Chondrocyte (in vitro differentiated cells): ENCODE data around the gene PGM2. TPM values are rescaled to one million over a fixed set of nuclear protein-coding genes. Genes with fewer than 3 reads are reported as not detected.
A peak's percentile ranks its signal among the peaks of the same experiment; 100 is the strongest.

Experiments used
- DNase-seq: peaks from one replicate; pipeline ENCODE4 v3.0.0; 2021; ENCODE audit warnings: mixed read lengths, low spot score
- H3K27ac Mint-ChIP-seq: one replicate; pipeline ENCODE4 v1.8.0; 2021; ENCODE audit warnings: mild to moderate bottlenecking, moderate library complexity, mixed read lengths; ENCODE audit not compliant: unreplicated experiment
- H3K27me3 Mint-ChIP-seq: 2 replicates; pipeline ENCODE4 v1.8.0; 2021; ENCODE audit warnings: low read depth, mixed read lengths
- H3K36me3 Mint-ChIP-seq: 2 replicates; pipeline ENCODE4 v1.8.0; 2021; ENCODE audit warnings: low read depth, mixed read lengths
- H3K4me1 Mint-ChIP-seq: 2 replicates; pipeline ENCODE4 v1.8.0; 2021; ENCODE audit warnings: low read depth, mild to moderate bottlenecking, mixed read lengths
- H3K4me3 Mint-ChIP-seq: one replicate; pipeline ENCODE4 v1.8.0; 2021; ENCODE audit warnings: mild to moderate bottlenecking, moderate library complexity, mixed read lengths; ENCODE audit not compliant: unreplicated experiment
- H3K9me3 Mint-ChIP-seq: 2 replicates; pipeline ENCODE4 v1.8.0; 2021; ENCODE audit warnings: low read depth, mixed read lengths
- total RNA-seq: library from RNA; stranded (reverse); gene quantifications from 3 replicates; pipeline ENCODE4 v1.2.1, GENCODE V29; 2021
- TF ChIP-seq, protein P1 (sequence below): fragments of 200-600 bp; sonication (generic); IDR thresholded peaks from 2 replicates; pipeline ENCODE4 v1.5.0; 2021; ENCODE audit warnings: antibody characterized with exemption, mild to moderate bottlenecking, moderate library complexity

Gene PGM2
- total RNA-seq, 1 donor from 2014 or later: 26.4 TPM

DNA sequence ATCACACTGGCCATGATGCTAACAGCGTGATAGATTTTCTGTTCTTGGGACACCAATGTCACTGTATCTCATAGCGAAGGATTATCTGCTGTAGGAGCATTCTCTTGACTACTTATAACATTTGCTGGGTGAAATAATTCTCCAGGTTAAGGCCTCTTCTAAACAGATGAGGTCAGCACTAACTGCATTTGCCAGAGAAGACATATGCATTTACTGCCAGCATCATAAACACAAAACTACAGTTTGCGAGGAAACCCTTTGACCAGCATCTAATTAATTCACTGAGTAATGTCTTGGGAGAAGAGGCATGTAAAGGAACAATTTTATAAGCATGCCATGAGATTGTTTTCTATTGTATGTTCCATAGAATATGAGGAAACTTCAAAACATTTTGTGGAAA lies 78.3 kb downstream of the PGM2 start:
- H3K36me3 Mint-ChIP-seq: no peaks in the 10 kb centered on the region
- no peak overlapping the region for H3K4me3 Mint-ChIP-seq
- TF ChIP-seq, protein P1, sequence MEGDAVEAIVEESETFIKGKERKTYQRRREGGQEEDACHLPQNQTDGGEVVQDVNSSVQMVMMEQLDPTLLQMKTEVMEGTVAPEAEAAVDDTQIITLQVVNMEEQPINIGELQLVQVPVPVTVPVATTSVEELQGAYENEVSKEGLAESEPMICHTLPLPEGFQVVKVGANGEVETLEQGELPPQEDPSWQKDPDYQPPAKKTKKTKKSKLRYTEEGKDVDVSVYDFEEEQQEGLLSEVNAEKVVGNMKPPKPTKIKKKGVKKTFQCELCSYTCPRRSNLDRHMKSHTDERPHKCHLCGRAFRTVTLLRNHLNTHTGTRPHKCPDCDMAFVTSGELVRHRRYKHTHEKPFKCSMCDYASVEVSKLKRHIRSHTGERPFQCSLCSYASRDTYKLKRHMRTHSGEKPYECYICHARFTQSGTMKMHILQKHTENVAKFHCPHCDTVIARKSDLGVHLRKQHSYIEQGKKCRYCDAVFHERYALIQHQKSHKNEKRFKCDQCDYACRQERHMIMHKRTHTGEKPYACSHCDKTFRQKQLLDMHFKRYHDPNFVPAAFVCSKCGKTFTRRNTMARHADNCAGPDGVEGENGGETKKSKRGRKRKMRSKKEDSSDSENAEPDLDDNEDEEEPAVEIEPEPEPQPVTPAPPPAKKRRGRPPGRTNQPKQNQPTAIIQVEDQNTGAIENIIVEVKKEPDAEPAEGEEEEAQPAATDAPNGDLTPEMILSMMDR: no peak
- H3K27me3 Mint-ChIP-seq: peaks cover 6% of the 10 kb centered on the region
- H3K4me1 Mint-ChIP-seq: peaks cover 22% of the 10 kb centered on the region
- H3K9me3 Mint-ChIP-seq: no peaks in the 10 kb centered on the region
- no peak for DNase-seq
- no peak overlapping the region for H3K27ac Mint-ChIP-seq

DNA sequence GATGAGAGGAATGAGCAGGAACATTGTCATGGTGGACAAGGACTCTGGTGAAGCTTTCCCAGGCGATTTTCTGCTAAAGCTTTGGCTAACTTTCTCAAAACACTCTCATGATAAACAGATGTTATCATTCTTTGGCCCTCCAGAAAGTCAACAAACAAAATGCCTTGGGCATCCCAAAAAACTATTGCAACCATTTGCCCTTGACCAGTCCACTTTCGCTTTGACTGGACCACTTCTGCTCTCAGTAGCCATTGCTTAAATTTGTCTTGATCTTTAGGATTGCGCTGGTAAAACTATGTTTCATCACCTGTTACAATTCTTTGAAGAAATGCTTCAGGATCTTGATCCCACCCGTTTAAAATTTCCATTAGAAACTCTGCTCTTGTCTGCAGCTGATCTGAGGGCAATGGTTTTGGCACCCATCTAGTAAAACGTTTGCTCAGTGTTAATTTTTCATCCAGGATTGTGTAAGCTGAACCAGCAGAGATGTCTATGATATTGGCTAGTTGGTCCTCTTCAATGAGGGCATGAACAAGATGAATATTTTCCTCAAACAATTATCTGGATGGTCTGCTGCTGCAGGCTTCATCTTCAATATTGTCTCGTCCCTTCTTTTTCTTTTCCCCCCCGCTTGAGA lies 79.2 kb downstream of the PGM2 start:
- no peak for DNase-seq
- no peak overlapping the region for H3K4me3 Mint-ChIP-seq
- H3K4me1 Mint-ChIP-seq: peaks cover 23% of the 10 kb centered on the region
- no peaks in the 10 kb centered on the region for H3K36me3 Mint-ChIP-seq
- TF ChIP-seq, protein P1: no peak
- H3K9me3 Mint-ChIP-seq: no peaks in the 10 kb centered on the region
- H3K27ac Mint-ChIP-seq: no peak overlapping the region
- peaks cover 3% of the 10 kb centered on the region for H3K27me3 Mint-ChIP-seq

DNA sequence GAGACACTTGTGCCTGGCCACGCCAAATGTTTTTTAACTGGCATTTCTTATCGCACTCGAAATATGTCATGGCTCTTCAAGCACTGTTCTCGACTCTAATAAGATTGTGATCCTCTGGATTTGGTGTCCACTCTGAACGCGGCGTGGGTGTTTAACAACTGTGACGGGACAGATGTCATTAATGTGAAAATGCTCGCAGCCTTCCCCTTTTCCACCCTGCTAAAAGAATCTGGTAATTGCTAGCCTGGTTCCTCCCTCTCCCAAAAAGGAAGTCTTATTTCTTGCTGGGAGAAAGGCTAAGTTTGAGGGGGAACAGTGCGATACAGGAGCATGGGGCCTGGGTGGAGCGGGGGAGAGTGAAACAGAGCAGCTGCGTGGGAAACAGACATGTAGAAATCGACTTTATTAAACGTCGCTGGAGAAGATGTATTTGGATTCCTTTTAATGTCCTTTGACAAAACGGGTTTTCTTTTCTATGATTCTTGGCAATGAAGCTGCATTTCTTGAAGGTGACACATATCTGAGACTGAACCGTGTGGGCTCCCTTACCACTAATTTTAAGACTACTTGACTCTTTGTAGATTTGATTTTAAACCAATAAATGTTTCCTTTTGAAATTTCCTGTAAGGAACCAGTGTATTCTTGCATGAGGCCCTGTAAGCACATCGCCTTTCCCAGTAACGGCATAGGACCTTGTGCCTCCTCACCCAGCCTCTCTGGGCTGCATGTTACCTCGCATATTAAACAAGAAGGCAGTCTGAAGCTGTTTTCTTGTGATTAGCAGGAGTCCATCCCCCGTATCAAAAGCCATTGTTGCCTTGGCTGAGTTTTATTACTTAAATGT lies 82.2 kb downstream of the PGM2 start:
- Mint-ChIP-seq H3K4me3 (peak overlapping the region; percentile 59), H3K9me3 (no peaks in the 10 kb centered on the region), H3K4me1 (peaks cover 27% of the 10 kb centered on the region), H3K36me3 (no peaks in the 10 kb centered on the region), H3K27me3 (peaks cover under 1% of the 10 kb centered on the region), H3K27ac (peak overlapping the region; percentile 97)
- TF ChIP-seq, protein P1: no peak
- no peak for DNase-seq

DNA sequence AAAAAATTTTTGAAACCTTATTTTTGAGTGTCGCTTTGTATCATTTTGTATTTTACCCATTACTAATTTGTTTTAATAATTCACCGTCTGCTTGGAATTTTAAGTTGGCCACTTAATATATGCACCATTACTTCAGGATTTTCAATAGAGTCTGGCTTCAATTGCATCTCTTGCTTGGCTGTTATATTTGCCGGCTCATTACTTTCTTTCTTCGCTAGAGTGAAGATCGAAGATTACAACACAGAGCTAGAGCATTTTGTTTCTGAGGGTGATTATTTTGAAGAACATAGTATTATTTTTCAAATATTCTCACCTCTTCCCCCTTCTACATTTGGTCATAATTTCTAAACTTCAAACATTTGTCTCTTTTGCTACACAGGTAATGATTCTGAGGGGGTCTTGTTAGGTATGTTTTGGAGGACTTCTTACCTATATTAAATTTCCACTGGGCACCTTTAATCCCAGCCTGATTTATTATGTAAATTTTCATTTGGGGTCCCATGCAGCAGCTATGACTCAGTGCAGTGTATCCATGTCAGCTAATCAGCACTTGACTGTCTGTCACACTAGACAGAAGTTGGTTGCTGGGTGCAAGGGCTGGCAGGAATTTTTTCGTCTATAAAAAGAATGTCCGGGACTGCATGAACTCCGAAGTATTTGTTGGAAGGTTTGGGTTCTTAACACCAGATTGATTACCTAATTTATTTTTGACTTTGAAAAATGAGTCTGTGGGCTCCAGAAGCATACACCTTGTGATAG lies 83.0 kb downstream of the PGM2 start:
- H3K4me3 Mint-ChIP-seq: peak overlapping the region; percentile 59
- H3K36me3 Mint-ChIP-seq: no peaks in the 10 kb centered on the region
- no peaks in the 10 kb centered on the region for H3K27me3 Mint-ChIP-seq
- TF ChIP-seq, protein P1: no peak
- DNase-seq: no peak
- H3K9me3 Mint-ChIP-seq: no peaks in the 10 kb centered on the region
- peaks cover 27% of the 10 kb centered on the region for H3K4me1 Mint-ChIP-seq
- H3K27ac Mint-ChIP-seq: peak overlapping the region; percentile 97

DNA sequence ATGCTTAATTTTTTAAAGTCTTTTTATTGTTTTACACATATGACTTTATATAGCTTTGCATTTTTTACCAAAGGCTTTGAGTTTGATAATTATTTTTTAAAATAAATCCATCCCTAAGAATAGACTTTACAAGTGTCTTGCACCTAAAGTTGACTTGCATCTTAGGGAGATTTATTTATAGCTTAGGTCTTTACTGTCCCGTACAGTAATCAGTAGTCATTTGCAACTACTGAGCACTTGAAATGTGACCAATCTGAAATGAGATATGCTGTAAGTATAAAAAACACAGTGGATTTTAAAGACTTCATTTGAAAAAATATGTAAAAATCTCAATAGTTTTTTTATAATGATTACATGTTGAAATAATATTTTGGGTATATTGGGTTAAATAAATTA lies 83.6 kb downstream of the PGM2 start:
- Mint-ChIP-seq H3K9me3 (no peaks in the 10 kb centered on the region), H3K4me1 (peaks cover 27% of the 10 kb centered on the region)
- DNase-seq: no peak

More for the DNA sequence above, 83.6 kb downstream of the PGM2 start:
- no peaks in the 10 kb centered on the region for H3K27me3 Mint-ChIP-seq
- TF ChIP-seq, protein P1: no peak
- no peak overlapping the region for H3K4me3 Mint-ChIP-seq
- H3K36me3 Mint-ChIP-seq: no peaks in the 10 kb centered on the region
- no peak overlapping the region for H3K27ac Mint-ChIP-seq
